SU-DHL-6 (cell line): ENCODE data around the gene PLXNA2.

Experiments
- H2AFZ ChIP-seq: fragments of 200-600 bp; sonication (generic); 2 replicates; pipeline ENCODE4 v1.6.1; 2014; ENCODE audit warnings: low read depth, mild to moderate bottlenecking, moderate library complexity, mixed read lengths, antibody characterized with exemption, low read length; ENCODE audit not compliant: severe bottlenecking
- H3F3A ChIP-seq: fragments of 200-600 bp; shearing (Covaris generic); 2 replicates; pipeline ENCODE4 v1.6.0; 2016; ENCODE audit warnings: antibody characterized with exemption, mild to moderate bottlenecking; ENCODE audit not compliant: insufficient read depth
- H3K27ac ChIP-seq: fragments of 200-600 bp; sonication (generic); 2 replicates; pipeline ENCODE4 v1.5.1; 2016; ENCODE audit warnings: low read depth, mild to moderate bottlenecking, low read length, moderate library complexity, mixed read lengths
- H3K27me3 ChIP-seq: fragments of 200-600 bp; sonication (generic), shearing (Covaris generic); 2 replicates; pipeline ENCODE4 v1.6.0; 2014; ENCODE audit warnings: mild to moderate bottlenecking, low read length
- H3K36me3 ChIP-seq: fragments of 200-600 bp; sonication (generic); 2 replicates; pipeline ENCODE4 v1.6.1; 2014; ENCODE audit warnings: mild to moderate bottlenecking, low read length, mixed read lengths
- H3K4me2 ChIP-seq: fragments of 300-600, 200-600 bp; shearing (Covaris generic), sonication (generic); 2 replicates; pipeline ENCODE4 v1.6.0; 2014; ENCODE audit warnings: low read length, low read depth, mild to moderate bottlenecking; ENCODE audit not compliant: poor library complexity, severe bottlenecking
- H3K4me3 ChIP-seq: fragments of 200-600 bp; sonication (generic); 2 replicates; pipeline ENCODE4 v1.5.1; 2014; ENCODE audit warnings: antibody characterized with exemption, low read length, mild to moderate bottlenecking, mixed read lengths; ENCODE audit not compliant: insufficient read depth, poor library complexity, severe bottlenecking
- H3K79me2 ChIP-seq: fragments of 200-600 bp; sonication (generic); 2 replicates; pipeline ENCODE4 v1.6.1; 2014; ENCODE audit warnings: mild to moderate bottlenecking, low read length, moderate library complexity; ENCODE audit not compliant: insufficient read depth
- H3K9ac ChIP-seq: fragments of 200-600 bp; sonication (generic); 2 replicates; pipeline ENCODE4 v1.7.0; 2014; ENCODE audit warnings: mild to moderate bottlenecking, low read length
- H3K9me2 ChIP-seq: fragments of 200-600 bp; sonication (generic); replicated peaks from 2 replicates; pipeline ENCODE4 v1.6.1; 2014; ENCODE audit warnings: low read length; ENCODE audit not compliant: insufficient read depth
- H3K9me3 ChIP-seq: fragments of 200-600 bp; sonication (generic); 2 replicates; pipeline ENCODE4 v1.6.1; 2014; ENCODE audit warnings: low read length, mixed read lengths; ENCODE audit not compliant: insufficient read depth
- H4K20me1 ChIP-seq: fragments of 200-600 bp; sonication (generic); 2 replicates; pipeline ENCODE4 v1.6.1; 2014; ENCODE audit warnings: low read depth, mild to moderate bottlenecking, antibody characterized with exemption, low read length, moderate library complexity, mixed read lengths
- EZH2phosphoT487 ChIP-seq: fragments of 200-600 bp; sonication (generic), shearing (Covaris generic); conservative IDR thresholded peaks from 2 replicates; pipeline ENCODE4 v1.6.1; 2018; ENCODE audit warnings: mild to moderate bottlenecking, antibody characterized with exemption, low read length, moderate library complexity, mixed read lengths
- TF ChIP-seq, protein P1 (sequence below): fragments of 200-600 bp; sonication (generic); IDR thresholded peaks from one replicate; pipeline ENCODE4 v1.5.1; 2017; ENCODE audit warnings: antibody characterized with exemption, mild to moderate bottlenecking, low read length, moderate library complexity; ENCODE audit not compliant: insufficient read depth, poor library complexity, severe bottlenecking

Gene PLXNA2

DNA sequence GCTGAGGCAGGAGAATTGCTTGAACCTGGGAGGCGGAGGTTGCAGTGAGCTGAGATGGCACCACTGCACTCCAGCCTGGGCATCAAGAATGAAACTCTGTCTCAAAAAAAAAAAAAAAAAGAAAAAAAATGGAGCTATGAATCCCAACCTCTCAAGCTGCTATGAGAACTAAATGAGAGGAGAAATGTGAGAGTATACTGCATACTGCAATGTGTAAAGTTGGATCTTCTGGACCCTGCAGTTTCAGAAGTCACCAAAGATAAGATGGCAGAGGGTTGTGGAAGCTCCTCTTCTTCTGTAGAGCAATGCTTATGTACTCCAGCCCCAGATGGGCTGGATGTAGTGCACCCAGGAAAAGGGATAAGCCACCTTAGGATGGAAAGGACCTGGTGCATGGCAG is 55.6 kb downstream of the PLXNA2 start:
- no peak overlapping the region for H3K9ac ChIP-seq
- no peak overlapping the region for H3K4me3 ChIP-seq
- no peaks in the 10 kb centered on the region for H4K20me1 ChIP-seq
- H3K27ac ChIP-seq: no peak overlapping the region
- no peaks in the 10 kb centered on the region for H3K36me3 ChIP-seq
- no peaks in the 10 kb centered on the region for H3K9me2 ChIP-seq
- H3K27me3 ChIP-seq: no peaks in the 10 kb centered on the region
- no peaks in the 10 kb centered on the region for H3K9me3 ChIP-seq
- TF ChIP-seq, protein P1, sequence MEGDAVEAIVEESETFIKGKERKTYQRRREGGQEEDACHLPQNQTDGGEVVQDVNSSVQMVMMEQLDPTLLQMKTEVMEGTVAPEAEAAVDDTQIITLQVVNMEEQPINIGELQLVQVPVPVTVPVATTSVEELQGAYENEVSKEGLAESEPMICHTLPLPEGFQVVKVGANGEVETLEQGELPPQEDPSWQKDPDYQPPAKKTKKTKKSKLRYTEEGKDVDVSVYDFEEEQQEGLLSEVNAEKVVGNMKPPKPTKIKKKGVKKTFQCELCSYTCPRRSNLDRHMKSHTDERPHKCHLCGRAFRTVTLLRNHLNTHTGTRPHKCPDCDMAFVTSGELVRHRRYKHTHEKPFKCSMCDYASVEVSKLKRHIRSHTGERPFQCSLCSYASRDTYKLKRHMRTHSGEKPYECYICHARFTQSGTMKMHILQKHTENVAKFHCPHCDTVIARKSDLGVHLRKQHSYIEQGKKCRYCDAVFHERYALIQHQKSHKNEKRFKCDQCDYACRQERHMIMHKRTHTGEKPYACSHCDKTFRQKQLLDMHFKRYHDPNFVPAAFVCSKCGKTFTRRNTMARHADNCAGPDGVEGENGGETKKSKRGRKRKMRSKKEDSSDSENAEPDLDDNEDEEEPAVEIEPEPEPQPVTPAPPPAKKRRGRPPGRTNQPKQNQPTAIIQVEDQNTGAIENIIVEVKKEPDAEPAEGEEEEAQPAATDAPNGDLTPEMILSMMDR: no peak
- TF ChIP-seq EZH2phosphoT487: no peak
- no peak overlapping the region for H2AFZ ChIP-seq
- H3K79me2 ChIP-seq: no peaks in the 10 kb centered on the region
- H3K4me2 ChIP-seq: no peak overlapping the region
- H3F3A ChIP-seq: no peaks in the 10 kb centered on the region

DNA sequence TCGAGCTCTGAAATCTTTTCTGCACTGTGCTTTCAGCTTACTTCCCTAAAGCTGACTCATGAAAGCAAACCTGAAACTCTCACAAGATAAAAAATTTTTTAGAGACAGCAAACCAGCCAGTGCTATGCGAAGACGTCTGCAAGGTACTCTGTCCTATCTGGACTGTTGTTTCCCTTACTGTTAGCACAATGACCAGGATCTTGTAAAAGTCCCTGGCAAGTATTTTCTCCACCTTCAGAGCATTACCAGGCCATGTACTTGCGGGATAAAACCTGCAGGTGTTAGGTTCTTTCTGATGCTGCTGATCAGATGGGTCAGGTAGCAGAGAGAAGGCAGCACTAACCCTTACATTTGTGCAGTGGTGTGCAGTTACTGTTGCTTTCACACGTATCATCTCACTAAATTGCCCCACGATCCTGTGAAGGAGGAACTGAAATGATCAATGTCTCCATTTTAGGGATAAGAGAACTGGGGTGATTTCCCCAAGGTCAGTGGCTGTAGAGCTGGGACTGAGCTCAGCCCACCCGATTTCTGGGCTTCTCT is 56.6 kb downstream of the PLXNA2 start:
- Histone ChIP-seq H3K27ac (no peak overlapping the region), H3K27me3 (no peaks in the 10 kb centered on the region), H3K79me2 (no peaks in the 10 kb centered on the region), H3K4me3 (no peak overlapping the region), H3F3A (no peaks in the 10 kb centered on the region), H2AFZ (no peak overlapping the region), H3K9ac (no peak overlapping the region), H4K20me1 (no peaks in the 10 kb centered on the region), H3K9me2 (no peaks in the 10 kb centered on the region), H3K9me3 (no peaks in the 10 kb centered on the region), H3K36me3 (no peaks in the 10 kb centered on the region), H3K4me2 (no peak overlapping the region)
- no peak for TF ChIP-seq EZH2phosphoT487
- TF ChIP-seq, protein P1: no peak

DNA sequence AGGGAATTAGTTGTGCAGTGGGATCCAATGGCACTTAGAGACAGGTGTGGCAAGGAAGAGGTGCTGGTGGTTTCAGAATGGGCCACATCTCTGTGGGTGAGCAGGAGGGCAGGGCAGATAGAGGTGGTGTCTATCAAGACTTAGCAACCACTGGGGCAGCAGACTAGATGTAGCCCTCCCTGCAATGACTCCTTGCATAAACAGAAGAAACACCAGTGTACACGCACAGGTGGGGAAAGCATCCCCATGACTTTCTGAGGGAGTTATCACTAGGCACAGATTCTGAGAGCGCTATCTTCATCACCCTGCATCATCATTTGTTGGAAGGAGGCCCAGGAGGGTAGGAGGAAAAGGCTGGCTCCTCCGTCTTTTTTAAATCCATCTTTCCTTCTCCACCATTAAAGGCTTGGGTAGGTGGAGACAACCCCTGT is 58.4 kb downstream of the PLXNA2 start:
- no peaks in the 10 kb centered on the region for H3K36me3 ChIP-seq
- H3K79me2 ChIP-seq: no peaks in the 10 kb centered on the region
- H3K27ac ChIP-seq: no peak overlapping the region
- H3K9me3 ChIP-seq: no peaks in the 10 kb centered on the region
- no peaks in the 10 kb centered on the region for H3K27me3 ChIP-seq
- H3K4me3 ChIP-seq: no peak overlapping the region
- TF ChIP-seq, protein P1: no peak
- TF ChIP-seq EZH2phosphoT487: no peak
- no peak overlapping the region for H2AFZ ChIP-seq
- H3K9me2 ChIP-seq: no peaks in the 10 kb centered on the region
- no peak overlapping the region for H3K4me2 ChIP-seq
- H3K9ac ChIP-seq: no peak overlapping the region
- no peaks in the 10 kb centered on the region for H3F3A ChIP-seq
- no peaks in the 10 kb centered on the region for H4K20me1 ChIP-seq
